Kidney (tissue), 14 donors: ENCODE data around the gene TMEM161A. TPM values are rescaled to one million over a fixed set of nuclear protein-coding genes. Genes with fewer than 3 reads are reported as not detected.

Experiments
- DNase-seq, 5 donors: peaks; one replicate each; pipeline ENCODE4 v3.0.0-alpha.2; 2013 to 2020
- FAIRE-seq: peaks from 2 replicates; lab custom pipeline; 2012; peaks lifted over from hg19 to GRCh38; lab: Jason Lieb, UNC
- H3K27ac ChIP-seq, 2 donors: one replicate each; pipeline ENCODE4 v1.7.0; 2013; ENCODE audit warnings: low read depth in 2 of 2, low read length in 2 of 2, inconsistent platforms in 1 of 2
- H3K27me3 ChIP-seq: one replicate; pipeline ENCODE4 v1.7.1; 2013; ENCODE audit warnings: low read length, inconsistent platforms; ENCODE audit not compliant: control insufficient read depth, insufficient read depth
- H3K36me3 ChIP-seq, 3 donors: one replicate each; pipeline versions ENCODE4 v1.7.0 to v1.7.1; 2013; ENCODE audit warnings: low read length in 3 of 3, control low read depth in 1 of 3, inconsistent platforms in 1 of 3; ENCODE audit not compliant: insufficient read depth in 3 of 3, control insufficient read depth in 2 of 3
- H3K4me1 ChIP-seq, 3 donors: one replicate each; pipeline versions ENCODE4 v1.7.0 to v1.7.1; 2013; ENCODE audit warnings: low read length in 3 of 3, inconsistent platforms in 1 of 3, low read depth in 1 of 3; ENCODE audit not compliant: control insufficient read depth in 2 of 3, insufficient read depth in 2 of 3
- H3K4me3 ChIP-seq, 3 donors: one replicate each; pipeline versions ENCODE4 v1.7.0 to v1.8.1; 2013; ENCODE audit warnings: low read length in 3 of 3, control low read depth in 1 of 3, inconsistent platforms in 1 of 3
- H3K9ac ChIP-seq, 3 donors: one replicate each; pipeline versions ENCODE4 v1.7.0 to v1.7.1; 2013; ENCODE audit warnings: low read length in 3 of 3, control low read depth in 1 of 3, inconsistent platforms in 1 of 3
- H3K9me3 ChIP-seq, 3 donors: one replicate each; pipeline versions ENCODE4 v1.7.0 to v1.7.1; 2013; ENCODE audit warnings: low read length in 3 of 3, control low read depth in 1 of 3, inconsistent platforms in 1 of 3; ENCODE audit not compliant: control insufficient read depth in 2 of 3, insufficient read depth in 1 of 3
- CTCF ChIP-seq: IDR thresholded peaks from 3 replicates; pipeline ENCODE4 v1.5.1; 2012; ENCODE audit warnings: mild to moderate bottlenecking, moderate library complexity, borderline replicate concordance; ENCODE audit not compliant: insufficient read depth; ENCODE audit errors: extremely low read depth
- intact Hi-C: fragments of 100-400 bp; cut with DNase I; formaldehyde crosslinking; loops from one replicate; pipeline ENCODE4 v1.11.1; 2022
- polyA plus RNA-seq: library from polyadenylated mRNA; stranded (reverse); fragments of 350-450 nt; fragmentation: Illumina TruSeq; extraction: RNeasy Lipid Tissue Mini Kit (QIAGEN cat#74804); gene quantifications from one replicate; pipeline ENCODE4 v1.2.3, GENCODE V29; 2014; ENCODE audit warnings: low read depth, low replicate concordance; ENCODE audit not compliant: insufficient read depth
- total RNA-seq: library from RNA; stranded (reverse); fragmentation: NEBNext Ultra II Directional; extraction: Animal tissue kit (Norgen Biotek cat#: 25700); gene quantifications from one replicate; pipeline ENCODE4 v1.2.1, GENCODE V29; 2021
- donor health status: control.
- donor health status: control.
- donor health status: control.
- donor health status: control.
- donor health status: control.
- donor health status: DM: yes; HTN: yes; CAD: no.
- donor health status: Normal renal cell carcinoma (clear cell type).

The TMEM161A gene
- total and polyA plus RNA-seq, 2 donors from 2014 or later = 23.9 to 37.1 TPM

- H3K36me3 ChIP-seq = peaks cover 0 to 3% (median 0%) of the 10 kb centered on the region in 3 donors
- no peak for TF ChIP-seq CTCF
- no peaks in the 10 kb centered on the region for H3K9me3 ChIP-seq
- peak overlapping the region in 1 of 3 donors; percentile 11 for H3K4me3 ChIP-seq
- H3K9ac ChIP-seq = no peak overlapping the region
- intact Hi-C loops = no loop called here
- H3K27me3 ChIP-seq = no peaks in the 10 kb centered on the region
- peaks cover 0 to 9% (median under 1%) of the 10 kb centered on the region in 3 donors for H3K4me1 ChIP-seq
- FAIRE-seq (no peak), DNase-seq (no peak)
- no peak overlapping the region for H3K27ac ChIP-seq
Observed at GRCh38 chr19:19074196-19074882, 63.9 kb downstream of the TMEM161A start.

- no peak for TF ChIP-seq CTCF
Observed at GRCh38 chr19:19071897-19072296, 66.4 kb downstream of the TMEM161A start.

More at GRCh38 chr19:19071897-19072296, 66.4 kb downstream of the TMEM161A start:
- H3K27me3 ChIP-seq = no peaks in the 10 kb centered on the region
- no peak overlapping the region for H3K4me3 ChIP-seq
- no peak for DNase-seq
- no peak for FAIRE-seq
- H3K4me1 ChIP-seq = peaks cover 0 to 9% (median 6%) of the 10 kb centered on the region in 3 donors
- no peak overlapping the region for H3K27ac ChIP-seq
- peaks cover 0 to 3% (median 0%) of the 10 kb centered on the region in 3 donors for H3K36me3 ChIP-seq
- H3K9me3 ChIP-seq = no peaks in the 10 kb centered on the region
- no peak overlapping the region for H3K9ac ChIP-seq
- intact Hi-C loops = no loop called here

Other genes with a start within 250 kb of the TMEM161A start
- 0.50 TPM for gene CERS1, start 242.3 kb downstream of the TMEM161A start, total RNA-seq
- not detected for gene CERS1, start 242.3 kb downstream of the TMEM161A start, polyA plus RNA-seq
- 166 TPM for gene COPE, start 219.1 kb downstream of the TMEM161A start, total RNA-seq
- 263 TPM for gene COPE, start 219.1 kb downstream of the TMEM161A start, polyA plus RNA-seq
- 39.5 TPM for gene DDX49, start 218.8 kb downstream of the TMEM161A start, total RNA-seq
- 40.6 TPM for gene DDX49, start 218.8 kb downstream of the TMEM161A start, polyA plus RNA-seq
- gene HOMER3, start 197.3 kb downstream of the TMEM161A start, total RNA-seq = 34.3 TPM
- gene HOMER3, start 197.3 kb downstream of the TMEM161A start, polyA plus RNA-seq = 53.1 TPM
- gene SUGP2, start 105.0 kb downstream of the TMEM161A start, total RNA-seq = 74.1 TPM
- 47.5 TPM for gene SUGP2, start 105.0 kb downstream of the TMEM161A start, polyA plus RNA-seq
- 23.0 TPM for gene ARMC6, start 104.9 kb downstream of the TMEM161A start, total RNA-seq
- gene ARMC6, start 104.9 kb downstream of the TMEM161A start, polyA plus RNA-seq = 24.6 TPM
- gene SLC25A42, start 74.5 kb downstream of the TMEM161A start, total RNA-seq = 9.7 TPM
- gene SLC25A42, start 74.5 kb downstream of the TMEM161A start, polyA plus RNA-seq = 70.7 TPM
- gene MEF2B, start 31.8 kb upstream of the TMEM161A start, total RNA-seq = 3.4 TPM
- gene MEF2B, start 31.8 kb upstream of the TMEM161A start, polyA plus RNA-seq = 0.47 TPM
- gene BORCS8, start 53.7 kb upstream of the TMEM161A start, total RNA-seq = 42.2 TPM
- gene BORCS8, start 53.7 kb upstream of the TMEM161A start, polyA plus RNA-seq = 51.7 TPM
- 70.7 TPM for gene RFXANK, start 53.8 kb upstream of the TMEM161A start, total RNA-seq
- 133 TPM for gene RFXANK, start 53.8 kb upstream of the TMEM161A start, polyA plus RNA-seq
- gene NR2C2AP, start 64.9 kb upstream of the TMEM161A start, total RNA-seq = 15.5 TPM
- gene NR2C2AP, start 64.9 kb upstream of the TMEM161A start, polyA plus RNA-seq = 13.5 TPM
- gene NCAN, start 73.5 kb upstream of the TMEM161A start, total RNA-seq = 0.13 TPM
- not detected for gene NCAN, start 73.5 kb upstream of the TMEM161A start, polyA plus RNA-seq
- gene TM6SF2, start 134.8 kb upstream of the TMEM161A start, total RNA-seq = 1.5 TPM
- 10.1 TPM for gene TM6SF2, start 134.8 kb upstream of the TMEM161A start, polyA plus RNA-seq
- gene SUGP1, start 182.0 kb upstream of the TMEM161A start, total RNA-seq = 53.1 TPM
- gene SUGP1, start 182.0 kb upstream of the TMEM161A start, polyA plus RNA-seq = 34.7 TPM
- gene MAU2, start 182.4 kb upstream of the TMEM161A start, total RNA-seq = 69.8 TPM
- gene MAU2, start 182.4 kb upstream of the TMEM161A start, polyA plus RNA-seq = 12.3 TPM